Suprapubic skin (tissue), 4 donors: Measurements from ENCODE around the gene SNX17. TPM values are rescaled to one million over a fixed set of nuclear protein-coding genes. Genes with fewer than 3 reads are reported as not detected.
A peak's percentile ranks its signal among the peaks of the same experiment; 100 is the strongest.

Experiments used
- DNase-seq, 2 donors: peaks; one replicate each; pipeline ENCODE4 v3.0.0-alpha.2; 2019; ENCODE audit warnings: low spot score in 2 of 2
- H3K27ac ChIP-seq: fragments of 200-600 bp; sonication (generic); one replicate; pipeline ENCODE4 v1.5.1; 2019
- H3K27me3 ChIP-seq: fragments of 200-600 bp; sonication (generic); one replicate; pipeline ENCODE4 v1.5.1; 2019
- H3K36me3 ChIP-seq: fragments of 200-600 bp; sonication (generic); one replicate; pipeline ENCODE4 v1.5.1; 2019
- H3K4me1 ChIP-seq: fragments of 200-600 bp; sonication (generic); one replicate; pipeline ENCODE4 v1.5.1; 2019
- H3K4me3 ChIP-seq: fragments of 200-600 bp; sonication (generic); one replicate; pipeline ENCODE4 v1.5.1; 2019; ENCODE audit warnings: mild to moderate bottlenecking
- H3K9me3 ChIP-seq: fragments of 200-600 bp; sonication (generic); one replicate; pipeline ENCODE4 v1.5.1; 2019
- CTCF ChIP-seq, 2 donors: fragments of 200-600 bp in 1 of 2; fragments of 450-650 bp in 1 of 2; sonication (generic) in 1 of 2; IDR thresholded peaks; one replicate each; pipeline ENCODE4 v1.5.1; 2016 to 2019; ENCODE audit warnings: antibody characterized with exemption in 2 of 2, mild to moderate bottlenecking in 1 of 2, moderate library complexity in 1 of 2
- EP300 ChIP-seq: sonication (generic); formaldehyde crosslinking; IDR thresholded peaks from one replicate; pipeline ENCODE4 v1.6.1; 2017; ENCODE audit warnings: antibody characterized with exemption
- POLR2A ChIP-seq, 2 donors: fragments of 450-650 bp; IDR thresholded peaks; one replicate each; pipeline ENCODE4 v1.6.1; 2017; ENCODE audit warnings: antibody characterized with exemption in 2 of 2, mild to moderate bottlenecking in 2 of 2, moderate library complexity in 2 of 2
- POLR2AphosphoS5 ChIP-seq, 3 donors: sonication (generic); formaldehyde crosslinking; IDR thresholded peaks; one replicate each; pipeline ENCODE4 v1.6.1; 2017; ENCODE audit warnings: antibody characterized with exemption in 3 of 3
- WGBS: methylation state at CpG from one replicate; pipeline ENCODE4 v1.1.5; 2018; 5-methylcytosine and 5-hydroxymethylcytosine counted together
- total RNA-seq, 4 donors: library from RNA; depleted of rRNA; stranded (reverse); fragments of >200 nt; gene quantifications; one replicate each; pipeline ENCODE4 v1.1.0, GENCODE V29; 2016

The SNX17 gene
- total RNA-seq, 4 donors from 2014 or later = 73.4 to 89.8 (median 76.4) TPM

GRCh38 chr2:27393225-27393624, 22.8 kb downstream of the SNX17 start:
- H3K4me1 ChIP-seq = no peaks in the 10 kb centered on the region
- H3K27ac ChIP-seq = no peak overlapping the region
- no peaks in the 10 kb centered on the region for H3K27me3 ChIP-seq
- DNase-seq = no peak
- peaks cover 3% of the 10 kb centered on the region for H3K36me3 ChIP-seq
- H3K4me3 ChIP-seq = no peak overlapping the region
- H3K9me3 ChIP-seq = no peaks in the 10 kb centered on the region
- no peak for TF ChIP-seq EP300
- no peak for TF ChIP-seq POLR2A (IDR thresholded peaks at IDR 0.05)
- TF ChIP-seq POLR2AphosphoS5 (IDR thresholded peaks at IDR 0.05) = no peak
- TF ChIP-seq CTCF (IDR thresholded peaks at IDR 0.05) = no peak
- WGBS = 98% methylated on average over 33 of the region's 33 CpGs

GRCh38 chr2:27398962-27399361, 28.5 kb downstream of the SNX17 start:
- Histone ChIP-seq H3K27me3 (no peaks in the 10 kb centered on the region), H3K27ac (no peak overlapping the region), H3K4me1 (no peaks in the 10 kb centered on the region), H3K9me3 (no peaks in the 10 kb centered on the region), H3K36me3 (no peaks in the 10 kb centered on the region), H3K4me3 (no peak overlapping the region)
- DNase-seq = no peak
- WGBS = 94% methylated on average over 5 of the region's 5 CpGs
- no peak for TF ChIP-seq POLR2A (IDR thresholded peaks at IDR 0.05)
- TF ChIP-seq EP300 = no peak
- TF ChIP-seq POLR2AphosphoS5 (IDR thresholded peaks at IDR 0.05) = no peak
- TF ChIP-seq CTCF (IDR thresholded peaks at IDR 0.05) = no peak

DNA sequence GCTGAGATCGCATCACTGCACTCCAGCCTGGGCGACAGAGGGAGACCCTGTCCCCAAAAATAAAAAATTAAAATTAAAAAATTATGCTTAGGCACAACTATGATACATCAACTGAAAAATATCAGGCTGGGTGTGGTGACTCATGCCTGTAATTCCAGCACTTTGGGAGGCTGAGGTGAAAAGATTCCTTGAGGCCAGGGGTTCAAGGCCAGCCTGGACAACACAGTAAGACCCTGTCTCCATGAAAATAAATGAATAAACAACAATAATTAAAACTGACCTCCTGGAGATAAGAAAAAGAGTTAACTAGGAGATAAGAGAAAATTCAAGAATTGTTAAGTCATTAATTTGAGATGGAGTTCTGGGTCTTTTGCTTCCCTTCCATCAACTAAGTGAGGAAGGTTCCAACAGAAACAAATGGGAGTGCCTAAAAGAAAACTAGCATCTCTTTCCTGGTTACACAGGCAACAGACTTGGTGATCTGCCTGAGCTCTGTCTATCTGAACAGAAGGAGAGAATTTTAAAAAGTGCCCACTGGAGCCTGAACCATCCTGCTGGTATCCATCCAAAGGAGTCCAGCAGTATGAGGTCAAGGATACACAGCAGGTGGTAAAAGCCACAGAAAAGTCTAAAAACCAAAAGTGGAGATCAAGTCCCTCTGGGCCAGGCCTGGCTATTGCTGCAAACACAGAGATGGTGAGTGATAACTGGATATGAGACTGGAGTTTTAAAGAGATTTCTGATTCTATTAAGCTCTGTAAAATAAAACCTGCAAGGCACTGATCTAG, 30.1 kb downstream of the SNX17 start:
- H3K4me3 ChIP-seq = no peak overlapping the region
- no peaks in the 10 kb centered on the region for H3K9me3 ChIP-seq
- 97% methylated on average over 2 of the region's 2 CpGs for WGBS
- peaks cover 4% of the 10 kb centered on the region for H3K36me3 ChIP-seq
- H3K27ac ChIP-seq = no peak overlapping the region
- H3K4me1 ChIP-seq = no peaks in the 10 kb centered on the region
- no peak for DNase-seq
- H3K27me3 ChIP-seq = no peaks in the 10 kb centered on the region
- TF ChIP-seq POLR2A (IDR thresholded peaks at IDR 0.05) (no peak), POLR2AphosphoS5 (IDR thresholded peaks at IDR 0.05) (no peak), EP300 (no peak)

- peak overlapping the region; percentile 92 for H3K4me3 ChIP-seq
- H3K9me3 ChIP-seq = no peaks in the 10 kb centered on the region
- TF ChIP-seq CTCF (IDR thresholded peaks at IDR 0.05) (peak; percentile 35 to 48), POLR2AphosphoS5 (IDR thresholded peaks at IDR 0.05) (no peak), EP300 (no peak), POLR2A (IDR thresholded peaks at IDR 0.05) (no peak)
- peaks cover 26% of the 10 kb centered on the region for H3K4me1 ChIP-seq
- no peak overlapping the region for H3K27ac ChIP-seq
- no peak for DNase-seq
- H3K27me3 ChIP-seq = no peaks in the 10 kb centered on the region
- peaks cover 7% of the 10 kb centered on the region for H3K36me3 ChIP-seq
- WGBS = 51% methylated on average over 16 of the region's 16 CpGs
Observed at GRCh38 chr2:27407798-27408491, 37.5 kb downstream of the SNX17 start.

DNA sequence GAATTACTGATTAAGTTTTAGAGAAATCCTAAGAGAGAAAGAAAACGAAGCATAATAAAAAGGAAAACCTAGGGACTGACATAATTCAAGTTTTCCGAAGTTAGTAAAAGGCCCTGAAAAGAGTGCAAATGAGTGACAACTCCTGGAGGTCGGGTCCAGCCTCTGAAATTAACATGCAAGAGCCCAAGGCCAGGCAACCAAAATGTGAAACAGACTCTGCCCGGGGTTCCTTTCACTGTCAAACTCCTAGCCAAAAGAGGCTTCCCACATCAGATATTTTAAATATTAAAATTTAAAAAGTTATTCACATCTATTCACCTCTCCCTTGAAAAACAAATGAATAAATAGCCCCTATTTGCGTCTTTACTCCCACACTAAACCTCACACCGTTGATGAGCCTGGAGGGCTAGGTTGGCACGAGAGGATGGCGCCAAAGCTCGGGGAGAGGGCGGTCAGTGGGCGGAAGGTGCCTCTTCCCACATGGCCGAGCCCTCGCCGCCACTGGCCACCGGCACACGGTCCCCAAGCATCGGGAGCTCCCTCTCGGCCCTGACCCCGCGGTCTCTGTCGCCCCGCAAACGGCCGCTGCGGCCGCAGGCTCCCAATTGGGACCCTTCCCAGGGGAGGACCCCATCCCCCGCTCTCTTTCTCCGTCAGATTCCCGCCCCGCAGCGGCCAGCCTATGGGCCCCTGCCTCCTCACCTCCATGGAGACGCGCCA, 38.3 kb downstream of the SNX17 start:
- DNase-seq = no peak
- WGBS = under 1% methylated on average over 29 of the region's 33 CpGs
- Histone ChIP-seq H3K4me3 (peak overlapping the region; percentile 92), H3K4me1 (peaks cover 26% of the 10 kb centered on the region), H3K27ac (peak overlapping the region; percentile 80), H3K9me3 (no peaks in the 10 kb centered on the region), H3K27me3 (no peaks in the 10 kb centered on the region), H3K36me3 (peaks cover 7% of the 10 kb centered on the region)
- TF ChIP-seq POLR2A (IDR thresholded peaks at IDR 0.05) = no peak
- TF ChIP-seq CTCF (IDR thresholded peaks at IDR 0.05) = no peak
- no peak for TF ChIP-seq EP300
- TF ChIP-seq POLR2AphosphoS5 (IDR thresholded peaks at IDR 0.05) = no peak
